ENCODE data around the gene HECW1. TPM values are rescaled to one million over a fixed set of nuclear protein-coding genes. Genes with fewer than 3 reads are reported as not detected.

The HECW1 gene
- polyA plus RNA-seq, 6 donors from 2014 or later = not detected

DNA sequence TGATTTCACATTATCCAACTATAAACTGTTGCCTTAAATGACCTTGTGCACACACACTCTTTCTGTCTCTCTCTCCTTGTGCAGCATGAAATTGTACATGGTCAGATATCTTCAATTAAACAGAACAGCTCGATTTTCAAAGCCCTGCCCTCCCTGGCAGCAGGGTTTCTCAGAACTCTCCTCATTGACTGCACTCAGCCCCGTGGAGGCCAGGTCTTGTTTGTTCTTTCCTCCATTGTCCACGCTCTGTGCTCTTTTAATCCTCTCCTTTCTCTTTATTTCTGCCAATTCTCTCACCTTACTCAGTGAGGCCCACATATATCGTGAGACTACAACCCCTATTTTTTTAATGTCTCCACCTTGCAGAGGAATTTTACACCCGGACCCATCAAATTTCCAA, 294.5 kb downstream of the HECW1 start:
- no peak overlapping the region for H3K4me3 Mint-ChIP-seq

DNA sequence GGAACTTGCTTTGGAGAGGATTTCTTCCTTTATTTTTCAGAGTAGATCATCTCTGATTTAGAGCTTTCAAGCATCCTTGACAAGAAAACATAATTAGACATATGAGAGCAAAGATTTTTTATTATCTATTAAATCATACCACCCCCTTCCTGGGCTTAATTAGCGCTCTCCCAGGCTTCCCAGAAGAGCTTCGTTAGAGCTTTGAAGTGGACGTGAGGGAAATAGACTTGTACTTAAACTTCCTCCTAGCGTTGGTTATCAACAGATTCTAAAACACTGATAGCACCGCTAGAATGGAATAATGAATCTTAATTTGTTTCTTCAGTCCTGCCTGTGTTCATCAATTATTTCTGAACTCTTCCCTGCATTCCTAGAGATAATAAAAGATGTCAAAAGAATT, 296.5 kb downstream of the HECW1 start:
- H3K27ac Mint-ChIP-seq = no peak overlapping the region
- DNase-seq (no peak), ATAC-seq (ENCODE audit: low read depth in 2 of 2) (no peak)
- H3K36me3 Mint-ChIP-seq = no peaks in the 10 kb centered on the region
- no peaks in the 10 kb centered on the region for H3K9me3 Mint-ChIP-seq
- no peak overlapping the region for H3K4me3 Mint-ChIP-seq
- no peaks in the 10 kb centered on the region for H3K4me1 Mint-ChIP-seq
- H3K27me3 Mint-ChIP-seq = peaks cover 6 to 8% (median 6%) of the 10 kb centered on the region in 3 donors

More for the DNA sequence above, 294.5 kb downstream of the HECW1 start:
- Mint-ChIP-seq H3K27ac (peak overlapping the region in 1 of 6 donors; percentile 1), H3K9me3 (no peaks in the 10 kb centered on the region), H3K36me3 (no peaks in the 10 kb centered on the region), H3K27me3 (peaks cover 6 to 13% (median 8%) of the 10 kb centered on the region in 3 donors), H3K4me1 (no peaks in the 10 kb centered on the region)
- ATAC-seq (ENCODE audit: low read depth in 2 of 2) (no peak), DNase-seq (no peak)

DNA sequence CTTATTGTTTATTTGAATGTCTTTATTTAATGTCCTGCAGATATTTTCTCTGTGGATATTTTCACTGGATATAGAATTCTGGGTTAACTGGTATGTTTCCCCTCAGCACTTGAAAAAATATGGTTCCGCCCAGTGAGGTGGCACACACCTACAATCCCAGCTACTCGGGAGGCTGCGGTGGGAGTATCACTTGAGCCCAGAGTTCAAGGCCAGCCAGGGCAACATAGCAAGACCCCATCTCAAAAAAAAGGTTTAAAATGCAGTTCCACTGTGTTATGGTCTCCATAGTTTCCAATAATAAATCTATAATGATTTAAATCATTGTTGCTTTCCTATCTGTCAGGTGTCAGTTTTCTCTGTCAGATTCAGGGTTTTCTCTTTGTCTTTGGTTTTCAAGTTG, 305.0 kb downstream of the HECW1 start:
- no peak overlapping the region for H3K4me3 Mint-ChIP-seq
- peaks cover 11 to 36% (median 28%) of the 10 kb centered on the region in 3 donors for H3K27me3 Mint-ChIP-seq
- H3K4me1 Mint-ChIP-seq = no peaks in the 10 kb centered on the region
- no peak for ATAC-seq (ENCODE audit: low read depth in 2 of 2)
- peaks cover 0 to 8% (median 0%) of the 10 kb centered on the region in 7 donors for H3K9me3 Mint-ChIP-seq
- peaks cover 0 to 4% of the 10 kb centered on the region in 2 donors for H3K36me3 Mint-ChIP-seq
- no peak overlapping the region for H3K27ac Mint-ChIP-seq
- no peak for DNase-seq

DNA sequence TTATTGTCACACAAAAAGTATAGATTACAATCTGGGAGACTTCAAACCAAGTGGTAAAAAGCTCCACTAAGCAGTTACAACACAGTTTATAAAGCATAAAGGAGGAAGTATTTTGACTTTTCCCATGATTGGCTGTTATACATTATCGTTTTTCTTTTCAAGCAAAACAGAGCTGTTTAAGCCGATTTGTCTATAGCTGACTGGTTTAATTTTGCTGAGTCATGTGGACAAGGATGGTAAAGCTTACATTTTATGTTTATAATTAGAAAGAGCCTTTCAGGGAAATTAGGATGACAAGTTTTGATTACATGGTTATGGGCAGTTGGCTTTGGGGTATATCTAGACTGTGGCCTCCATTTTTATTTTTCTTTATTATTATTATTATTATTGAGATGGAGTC, 318.0 kb downstream of the HECW1 start:
- ATAC-seq (ENCODE audit: low read depth in 2 of 2) (no peak), DNase-seq (no peak)
- H3K36me3 Mint-ChIP-seq = no peaks in the 10 kb centered on the region
- no peaks in the 10 kb centered on the region for H3K4me1 Mint-ChIP-seq
- H3K27ac Mint-ChIP-seq = no peak overlapping the region
- H3K27me3 Mint-ChIP-seq = peaks cover 0 to 11% (median 6%) of the 10 kb centered on the region in 3 donors
- no peak overlapping the region for H3K4me3 Mint-ChIP-seq
- H3K9me3 Mint-ChIP-seq = peaks cover 0 to 6% (median 3%) of the 10 kb centered on the region in 7 donors

DNA sequence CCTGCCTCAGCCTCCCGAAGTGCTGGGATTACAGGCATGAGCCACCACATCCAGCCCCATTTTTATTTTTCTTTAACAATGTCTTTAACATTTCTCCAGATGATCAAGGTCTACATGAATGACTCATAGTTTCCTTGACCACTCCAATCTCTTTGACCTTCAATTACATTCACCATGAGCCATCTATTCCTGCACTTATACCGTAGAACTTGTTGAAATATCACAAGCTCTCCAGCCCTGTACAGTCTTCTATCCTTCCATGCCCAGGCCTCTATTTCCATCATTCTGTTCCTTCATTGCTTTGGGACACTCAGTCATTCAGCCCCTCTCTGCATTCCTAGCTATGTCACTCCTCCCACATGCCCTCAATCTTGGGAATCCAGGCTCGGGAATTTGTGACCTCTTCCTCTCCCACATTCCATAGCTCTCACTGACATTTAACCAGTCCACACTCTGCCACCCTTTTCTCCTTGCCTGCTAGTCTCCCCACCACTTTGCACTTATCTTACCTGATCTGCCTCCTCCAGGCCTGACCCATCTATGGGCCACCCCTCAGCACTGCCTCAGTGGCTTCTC, 318.7 kb downstream of the HECW1 start:
- Mint-ChIP-seq H3K27ac (no peak overlapping the region), H3K9me3 (peaks cover 0 to 6% (median 3%) of the 10 kb centered on the region in 7 donors), H3K4me1 (no peaks in the 10 kb centered on the region), H3K36me3 (no peaks in the 10 kb centered on the region), H3K4me3 (no peak overlapping the region), H3K27me3 (peaks cover 0 to 11% (median 6%) of the 10 kb centered on the region in 3 donors)
- no peak for ATAC-seq (ENCODE audit: low read depth in 2 of 2)
- no peak for DNase-seq

DNA sequence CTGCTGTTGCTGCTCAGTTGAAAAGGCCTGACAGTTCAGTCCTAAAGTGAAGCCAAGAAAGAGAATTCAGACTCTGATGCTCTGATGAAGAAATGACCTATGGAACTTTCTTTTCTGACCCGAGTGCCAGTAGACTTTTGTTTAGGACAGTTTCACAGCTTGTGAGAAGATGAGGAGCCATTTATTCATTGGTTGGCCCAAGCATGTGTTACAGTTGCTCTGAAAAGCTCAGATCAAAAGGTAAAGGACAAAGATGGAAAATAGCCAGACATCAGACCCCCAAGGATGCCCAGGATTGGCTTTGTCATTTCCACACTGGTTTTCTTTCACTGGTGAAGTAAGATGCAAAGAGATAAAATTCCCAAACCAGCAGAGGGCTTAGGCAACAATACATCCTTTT, 321.2 kb downstream of the HECW1 start:
- Mint-ChIP-seq H3K4me3 (no peak overlapping the region), H3K27me3 (peaks cover 0 to 11% (median 0%) of the 10 kb centered on the region in 3 donors), H3K4me1 (no peaks in the 10 kb centered on the region), H3K9me3 (peaks cover 0 to 6% (median 0%) of the 10 kb centered on the region in 7 donors), H3K36me3 (no peaks in the 10 kb centered on the region), H3K27ac (peak overlapping the region in 1 of 6 donors; percentile 33)
- DNase-seq (no peak), ATAC-seq (ENCODE audit: low read depth in 2 of 2) (no peak)

DNA sequence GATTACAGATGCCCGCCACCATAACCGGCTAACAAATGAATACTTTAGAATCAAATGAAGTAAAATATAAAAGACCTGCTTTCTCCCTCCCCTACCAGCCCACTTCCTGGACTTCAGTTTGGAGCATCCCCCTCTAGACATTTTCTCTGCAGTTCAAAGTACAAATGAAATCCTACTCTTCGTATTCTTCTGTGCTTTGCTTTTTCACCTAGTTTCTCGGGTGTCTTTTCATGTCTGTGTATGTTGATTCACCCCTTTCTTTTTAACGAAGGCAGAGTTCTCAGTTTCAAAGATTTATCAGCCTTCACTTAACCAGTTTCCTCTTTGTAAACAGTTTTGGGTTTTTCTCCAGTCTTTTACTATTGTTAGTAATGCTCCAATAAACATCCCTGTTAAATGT, 324.6 kb downstream of the HECW1 start:
- peaks cover 5 to 9% (median 6%) of the 10 kb centered on the region in 3 donors for H3K27me3 Mint-ChIP-seq
- H3K4me3 Mint-ChIP-seq = no peak overlapping the region
- H3K36me3 Mint-ChIP-seq = no peaks in the 10 kb centered on the region
- no peaks in the 10 kb centered on the region for H3K4me1 Mint-ChIP-seq
- no peak for ATAC-seq (ENCODE audit: low read depth in 2 of 2)
- DNase-seq = no peak
- H3K27ac Mint-ChIP-seq = no peak overlapping the region
- no peaks in the 10 kb centered on the region for H3K9me3 Mint-ChIP-seq

DNA sequence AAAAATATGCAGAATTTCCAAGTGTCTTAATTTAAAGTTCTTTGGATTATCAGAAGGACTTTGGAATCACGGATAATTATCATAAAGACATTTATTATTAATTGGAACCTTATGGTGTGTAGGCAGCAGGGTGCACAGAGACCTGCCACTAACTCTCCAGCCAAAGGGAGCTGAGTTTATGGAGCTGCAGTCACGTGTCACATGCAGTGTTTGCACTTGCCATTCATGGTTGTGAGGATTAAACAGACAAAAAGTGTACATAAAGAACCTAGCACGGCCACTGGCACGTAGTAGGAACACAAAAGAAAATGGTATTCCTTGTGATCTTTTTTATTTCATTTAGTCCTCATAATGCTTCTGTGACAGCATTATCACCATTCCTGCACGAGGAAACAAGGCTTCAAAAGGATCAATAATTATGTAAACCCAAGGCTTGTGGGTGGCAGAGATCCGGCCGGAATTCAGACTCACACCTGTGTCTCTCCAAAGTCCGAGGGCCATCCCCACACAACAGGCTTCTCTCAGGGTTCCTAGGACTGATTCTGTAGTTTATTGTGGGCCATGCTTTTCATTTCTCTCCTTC, 326.5 kb downstream of the HECW1 start:
- Mint-ChIP-seq H3K27ac (no peak overlapping the region), H3K36me3 (no peaks in the 10 kb centered on the region), H3K9me3 (no peaks in the 10 kb centered on the region), H3K4me3 (no peak overlapping the region), H3K27me3 (peaks cover 11 to 14% (median 12%) of the 10 kb centered on the region in 3 donors), H3K4me1 (no peaks in the 10 kb centered on the region)
- ATAC-seq (ENCODE audit: low read depth in 2 of 2) (no peak), DNase-seq (no peak)

DNA sequence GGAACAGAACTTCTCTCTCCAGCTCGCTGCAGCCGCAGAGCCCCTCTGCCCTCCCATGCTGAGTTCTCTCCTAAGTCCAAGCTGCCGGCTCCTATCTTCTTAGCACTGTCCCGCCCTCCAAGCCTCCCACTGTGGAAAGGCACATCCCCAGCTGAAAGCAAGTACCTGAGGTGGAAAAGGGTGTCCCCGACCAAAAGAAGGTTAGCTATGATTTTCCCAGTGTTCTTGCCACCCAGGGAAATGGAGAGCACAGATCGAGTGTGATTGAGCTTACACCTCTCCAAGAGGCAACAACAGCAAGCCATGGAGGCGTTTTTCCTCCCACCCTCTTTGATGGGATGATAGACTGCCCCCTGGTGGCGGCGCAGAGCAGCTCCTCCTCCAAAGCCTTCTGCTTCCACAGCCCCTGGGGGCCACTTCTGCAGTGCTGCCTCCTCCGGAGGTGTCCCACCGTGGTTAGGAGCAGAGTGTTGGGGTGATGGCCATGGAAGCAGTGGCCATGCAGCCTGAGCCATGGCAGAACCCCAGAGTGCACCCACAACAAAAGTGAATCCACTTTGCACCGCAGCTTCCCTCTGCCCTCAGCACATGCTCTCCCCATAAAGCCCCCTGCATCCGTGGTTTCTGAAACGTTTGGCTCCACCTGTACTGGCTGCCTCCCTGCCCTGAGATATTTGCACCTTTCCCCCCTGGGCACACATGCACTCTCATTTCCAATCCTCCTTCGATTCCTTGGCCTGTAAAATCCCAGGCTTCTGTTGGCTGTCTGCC, 327.4 kb downstream of the HECW1 start:
- H3K27ac Mint-ChIP-seq = no peak overlapping the region
- no peaks in the 10 kb centered on the region for H3K4me1 Mint-ChIP-seq
- H3K9me3 Mint-ChIP-seq = peaks cover 0 to 2% (median 0%) of the 10 kb centered on the region in 7 donors
- ATAC-seq (ENCODE audit: low read depth in 2 of 2) = peak; percentile 23 to 43
- DNase-seq = peak; percentile 7
- H3K27me3 Mint-ChIP-seq = peaks cover 12 to 22% (median 19%) of the 10 kb centered on the region in 3 donors
- no peak overlapping the region for H3K4me3 Mint-ChIP-seq
- H3K36me3 Mint-ChIP-seq = no peaks in the 10 kb centered on the region

DNA sequence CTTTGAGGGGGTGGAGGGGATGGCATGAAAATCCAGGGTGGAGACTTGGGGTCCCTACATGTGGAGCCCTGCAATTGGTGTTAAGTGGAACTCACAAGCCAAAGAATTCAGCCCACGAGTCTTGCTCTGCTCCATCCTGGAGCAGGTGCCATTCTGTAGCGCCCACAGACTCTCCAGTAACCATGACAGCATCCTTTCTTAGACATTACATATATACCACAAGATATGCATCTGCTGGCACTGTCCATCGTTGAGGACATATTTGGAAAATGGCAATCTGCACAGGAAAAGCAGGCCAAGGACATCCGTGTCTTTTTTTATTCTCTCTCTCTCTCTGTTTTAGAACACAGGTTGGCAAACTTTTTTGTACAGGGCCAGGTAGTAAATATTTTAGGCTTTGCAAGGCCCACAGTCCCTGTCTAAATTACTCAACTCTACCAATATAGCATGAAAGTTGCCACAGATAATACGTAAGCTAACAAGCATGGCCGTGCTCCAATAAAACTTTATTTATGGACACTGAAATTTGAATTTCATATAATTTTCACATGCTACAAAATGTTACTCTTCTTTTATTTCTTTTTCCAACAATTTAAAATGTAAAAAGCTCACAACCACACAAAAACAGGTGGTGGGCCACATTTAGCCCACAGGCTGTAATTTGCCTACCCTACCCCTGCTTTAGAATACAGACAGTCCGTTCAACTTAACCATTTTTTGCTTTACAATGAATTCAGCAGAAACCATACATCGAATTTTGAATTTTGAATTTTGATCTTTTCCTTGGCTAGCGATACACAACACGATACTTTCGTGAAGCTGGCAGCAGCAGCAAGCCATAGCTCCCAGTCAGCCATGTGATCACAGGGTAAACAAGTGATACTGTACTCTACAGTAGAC, 329.0 kb downstream of the HECW1 start:
- DNase-seq (no peak), ATAC-seq (ENCODE audit: low read depth in 2 of 2) (no peak)
- no peaks in the 10 kb centered on the region for H3K36me3 Mint-ChIP-seq
- no peaks in the 10 kb centered on the region for H3K4me1 Mint-ChIP-seq
- no peak overlapping the region for H3K27ac Mint-ChIP-seq
- H3K4me3 Mint-ChIP-seq = no peak overlapping the region
- H3K27me3 Mint-ChIP-seq = peaks cover 12 to 22% (median 19%) of the 10 kb centered on the region in 3 donors
- peaks cover 0 to 2% (median 0%) of the 10 kb centered on the region in 7 donors for H3K9me3 Mint-ChIP-seq

DNA sequence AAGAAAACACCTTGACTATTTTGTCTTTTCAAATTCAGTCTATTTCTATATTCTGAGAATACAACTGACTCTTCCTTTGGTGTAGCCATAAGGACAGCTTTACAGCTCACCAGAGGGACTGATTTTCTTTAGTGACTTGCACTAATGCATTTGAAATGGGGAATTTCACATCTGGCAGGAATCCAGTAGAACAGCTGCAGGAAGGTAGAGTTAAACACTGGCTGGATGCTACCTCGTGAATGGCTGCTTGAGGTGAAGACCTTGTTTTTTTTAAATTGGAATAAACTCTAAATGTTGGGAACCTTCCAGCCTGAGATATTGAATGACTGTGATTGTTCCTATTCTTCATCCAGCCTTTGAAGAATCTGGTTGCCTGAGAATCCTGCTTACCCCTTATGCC, 330.9 kb downstream of the HECW1 start:
- ATAC-seq (ENCODE audit: low read depth in 2 of 2) = no peak
- no peak for DNase-seq
- Mint-ChIP-seq H3K27ac (no peak overlapping the region), H3K27me3 (peaks cover 12 to 27% (median 19%) of the 10 kb centered on the region in 3 donors), H3K4me1 (no peaks in the 10 kb centered on the region), H3K9me3 (peaks cover 0 to 2% (median 0%) of the 10 kb centered on the region in 7 donors), H3K4me3 (no peak overlapping the region), H3K36me3 (no peaks in the 10 kb centered on the region)

DNA sequence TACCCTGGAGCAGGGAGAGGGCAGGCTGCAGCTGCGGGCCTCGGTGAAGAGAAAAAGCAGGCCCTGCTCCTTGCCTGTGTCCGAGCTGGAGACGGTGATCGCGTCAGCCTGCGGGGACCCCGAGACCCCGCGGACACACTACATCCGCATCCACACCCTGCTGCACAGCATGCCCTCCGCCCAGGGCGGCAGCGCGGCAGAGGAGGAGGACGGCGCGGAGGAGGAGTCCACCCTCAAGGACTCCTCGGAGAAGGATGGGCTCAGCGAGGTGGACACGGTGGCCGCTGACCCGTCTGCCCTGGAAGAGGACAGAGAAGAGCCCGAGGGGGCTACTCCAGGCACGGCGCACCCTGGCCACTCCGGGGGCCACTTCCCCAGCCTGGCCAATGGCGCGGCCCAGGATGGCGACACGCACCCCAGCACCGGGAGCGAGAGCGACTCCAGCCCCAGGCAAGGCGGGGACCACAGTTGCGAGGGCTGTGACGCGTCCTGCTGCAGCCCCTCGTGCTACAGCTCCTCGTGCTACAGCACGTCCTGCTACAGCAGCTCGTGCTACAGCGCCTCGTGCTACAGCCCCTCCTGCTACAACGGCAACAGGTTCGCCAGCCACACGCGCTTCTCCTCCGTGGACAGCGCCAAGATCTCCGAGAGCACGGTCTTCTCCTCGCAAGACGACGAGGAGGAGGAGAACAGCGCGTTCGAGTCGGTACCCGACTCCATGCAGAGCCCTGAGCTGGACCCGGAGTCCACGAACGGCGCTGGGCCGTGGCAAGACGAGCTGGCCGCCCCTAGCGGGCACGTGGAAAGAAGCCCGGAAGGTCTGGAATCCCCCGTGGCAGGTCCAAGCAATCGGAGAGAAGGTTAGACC, 332.5 kb downstream of the HECW1 start:
- DNase-seq = no peak
- Mint-ChIP-seq H3K4me3 (no peak overlapping the region), H3K27me3 (peaks cover 12 to 26% (median 19%) of the 10 kb centered on the region in 3 donors), H3K27ac (no peak overlapping the region), H3K36me3 (no peaks in the 10 kb centered on the region), H3K9me3 (peaks cover 0 to 2% (median 0%) of the 10 kb centered on the region in 7 donors), H3K4me1 (no peaks in the 10 kb centered on the region)
- ATAC-seq (ENCODE audit: low read depth in 2 of 2) = no peak
